Mucosa of rectum (tissue), 2 donors: ENCODE data around the gene C10orf95.
A peak's percentile ranks its signal among the peaks of the same experiment; 100 is the strongest.

Experiments used
- H3K27ac ChIP-seq, 2 donors: one replicate each; pipeline ENCODE4 v1.7.0; 2013; ENCODE audit warnings: inconsistent platforms in 2 of 2, low read depth in 2 of 2, low read length in 2 of 2
- H3K27me3 ChIP-seq, 2 donors: one replicate each; pipeline ENCODE4 v1.7.0; 2013; ENCODE audit warnings: low read length in 2 of 2; ENCODE audit not compliant: control insufficient read depth in 2 of 2, insufficient read depth in 2 of 2
- H3K36me3 ChIP-seq, 2 donors: one replicate each; pipeline ENCODE4 v1.7.0; 2013; ENCODE audit warnings: low read length in 2 of 2; ENCODE audit not compliant: control insufficient read depth in 2 of 2, insufficient read depth in 2 of 2
- H3K4me1 ChIP-seq, 2 donors: one replicate each; pipeline ENCODE4 v1.7.0; 2013; ENCODE audit warnings: low read length in 2 of 2, mild to moderate bottlenecking in 1 of 2; ENCODE audit not compliant: control insufficient read depth in 2 of 2, insufficient read depth in 2 of 2
- H3K4me3 ChIP-seq, 2 donors: one replicate each; pipeline ENCODE4 v1.7.0; 2013; ENCODE audit warnings: low read length in 2 of 2
- H3K9ac ChIP-seq, 2 donors: one replicate each; pipeline ENCODE4 v1.7.0; 2013; ENCODE audit warnings: low read length in 2 of 2, low read depth in 1 of 2, mild to moderate bottlenecking in 1 of 2
- H3K9me3 ChIP-seq, 2 donors: one replicate each; pipeline ENCODE4 v1.7.0; 2013; ENCODE audit warnings: low read length in 2 of 2; ENCODE audit not compliant: control insufficient read depth in 2 of 2
- donor health status: healthy.
- donor health status: Normal muscosa, but diverticular disease.

The C10orf95 gene

GRCh38 chr10:102453502-102453901 is 2.2 kb upstream of the C10orf95 start:
- peak overlapping the region; percentile 12 to 23 for H3K27ac ChIP-seq
- no peak overlapping the region for H3K9ac ChIP-seq
- no peak overlapping the region for H3K4me3 ChIP-seq
- H3K27me3 ChIP-seq: no peaks in the 10 kb centered on the region
- H3K9me3 ChIP-seq: no peaks in the 10 kb centered on the region
- peaks cover 12 to 14% of the 10 kb centered on the region in 2 donors for H3K4me1 ChIP-seq
- peaks cover 0 to 8% of the 10 kb centered on the region in 2 donors for H3K36me3 ChIP-seq

GRCh38 chr10:102452672-102453340 is 1.5 kb upstream of the C10orf95 start:
- peaks cover 0 to 8% of the 10 kb centered on the region in 2 donors for H3K36me3 ChIP-seq
- H3K9ac ChIP-seq: peak overlapping the region in 1 of 2 donors; percentile 9
- no peaks in the 10 kb centered on the region for H3K27me3 ChIP-seq
- H3K9me3 ChIP-seq: no peaks in the 10 kb centered on the region
- H3K4me1 ChIP-seq: peaks cover 12 to 14% of the 10 kb centered on the region in 2 donors
- no peak overlapping the region for H3K4me3 ChIP-seq
- peak overlapping the region; percentile 12 to 23 for H3K27ac ChIP-seq

GRCh38 chr10:102450374-102451104 is 804 bp downstream of the C10orf95 start:
- Histone ChIP-seq H3K4me1 (peaks cover 12 to 14% of the 10 kb centered on the region in 2 donors), H3K27me3 (no peaks in the 10 kb centered on the region), H3K9me3 (no peaks in the 10 kb centered on the region), H3K36me3 (no peaks in the 10 kb centered on the region), H3K9ac (peak overlapping the region; percentile 79 to 91), H3K27ac (peak overlapping the region; percentile 88 to 91), H3K4me3 (peak overlapping the region; percentile 96 to 98)

- Histone ChIP-seq H3K9me3 (no peaks in the 10 kb centered on the region), H3K36me3 (no peaks in the 10 kb centered on the region), H3K27me3 (no peaks in the 10 kb centered on the region), H3K27ac (peak overlapping the region; percentile 88 to 91), H3K4me3 (peak overlapping the region; percentile 96 to 98), H3K9ac (peak overlapping the region; percentile 79 to 91), H3K4me1 (peaks cover 12 to 14% of the 10 kb centered on the region in 2 donors)
Measured at GRCh38 chr10:102450124-102450373, 1.3 kb downstream of the C10orf95 start.

- H3K9ac ChIP-seq: peak overlapping the region; percentile 79 to 91
- H3K9me3 ChIP-seq: no peaks in the 10 kb centered on the region
- peak overlapping the region; percentile 88 to 91 for H3K27ac ChIP-seq
- H3K4me1 ChIP-seq: peaks cover 12 to 14% of the 10 kb centered on the region in 2 donors
- H3K4me3 ChIP-seq: peak overlapping the region; percentile 96 to 98
- no peaks in the 10 kb centered on the region for H3K36me3 ChIP-seq
- H3K27me3 ChIP-seq: no peaks in the 10 kb centered on the region
Measured at GRCh38 chr10:102449321-102450123, 1.8 kb downstream of the C10orf95 start.

GRCh38 chr10:102444851-102445250 is 6.5 kb downstream of the C10orf95 start:
- Histone ChIP-seq H3K36me3 (no peaks in the 10 kb centered on the region), H3K9me3 (no peaks in the 10 kb centered on the region), H3K4me3 (no peak overlapping the region), H3K9ac (no peak overlapping the region), H3K27me3 (no peaks in the 10 kb centered on the region), H3K4me1 (no peaks in the 10 kb centered on the region), H3K27ac (no peak overlapping the region)

GRCh38 chr10:102438374-102438773 is 13.0 kb downstream of the C10orf95 start:
- H3K9me3 ChIP-seq: no peaks in the 10 kb centered on the region
- no peaks in the 10 kb centered on the region for H3K36me3 ChIP-seq
- no peak overlapping the region for H3K4me3 ChIP-seq
- H3K9ac ChIP-seq: no peak overlapping the region
- peaks cover 0 to 3% of the 10 kb centered on the region in 2 donors for H3K27me3 ChIP-seq
- H3K4me1 ChIP-seq: peaks cover 0 to 6% of the 10 kb centered on the region in 2 donors
- H3K27ac ChIP-seq: no peak overlapping the region

GRCh38 chr10:102437515-102437914 is 13.8 kb downstream of the C10orf95 start:
- Histone ChIP-seq H3K36me3 (no peaks in the 10 kb centered on the region), H3K9ac (no peak overlapping the region), H3K4me1 (peaks cover 0 to 6% of the 10 kb centered on the region in 2 donors), H3K27me3 (peaks cover 0 to 3% of the 10 kb centered on the region in 2 donors), H3K4me3 (no peak overlapping the region), H3K9me3 (no peaks in the 10 kb centered on the region), H3K27ac (no peak overlapping the region)

- no peak overlapping the region for H3K27ac ChIP-seq
Measured at GRCh38 chr10:102436312-102436711, 15.0 kb downstream of the C10orf95 start.

More at GRCh38 chr10:102436312-102436711, 15.0 kb downstream of the C10orf95 start:
- Histone ChIP-seq H3K4me1 (peaks cover 9 to 15% of the 10 kb centered on the region in 2 donors), H3K27me3 (peaks cover 0 to 3% of the 10 kb centered on the region in 2 donors), H3K4me3 (no peak overlapping the region), H3K9ac (no peak overlapping the region), H3K36me3 (no peaks in the 10 kb centered on the region), H3K9me3 (no peaks in the 10 kb centered on the region)
